ENCODE results near the gene PDE6B. TPM values are rescaled to one million over a fixed set of nuclear protein-coding genes. Genes with fewer than 3 reads are reported as not detected.

PDE6B gene
- total and polyA plus RNA-seq, 2 experiments from 2014 or later, result 3.4 to 5.0 TPM

DNA sequence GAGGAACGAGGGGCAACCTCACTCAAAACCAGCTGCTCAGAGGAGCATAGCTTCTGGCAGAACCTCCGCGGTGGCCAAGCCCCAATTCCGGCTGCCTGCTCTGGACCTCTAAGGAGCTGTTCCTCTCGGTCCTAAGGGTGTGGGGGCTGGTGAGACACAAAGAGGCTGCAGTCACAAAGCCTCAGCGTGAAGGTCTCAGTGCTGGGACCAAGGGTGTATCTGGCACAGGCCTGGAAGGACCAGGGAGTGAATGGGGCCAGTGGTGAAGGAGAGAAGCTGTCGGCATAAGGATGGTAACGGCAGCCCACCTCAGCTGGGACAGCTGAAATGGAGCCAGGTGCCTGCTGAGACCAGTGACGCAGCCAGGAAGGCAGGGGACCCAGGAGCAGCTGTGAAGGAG lies 5.3 kb downstream of the PDE6B start:
- TF ChIP-seq EZH2 (IDR thresholded peaks at IDR 0.05; ENCODE audit: low read depth, unreplicated experiment) (no peak), JUNB (IDR thresholded peaks at IDR 0.05; ENCODE audit: unreplicated experiment) (no peak), NANOG (IDR thresholded peaks at IDR 0.05; ENCODE audit: borderline replicate concordance) (no peak), ZNF331 (CRISPR knock-in tag; IDR thresholded peaks at IDR 0.05; ENCODE audit: low read depth) (no peak), POLR2AphosphoS5 (IDR thresholded peaks at IDR 0.05; ENCODE audit: low read depth) (no peak), CREB1 (CRISPR knock-in tag; IDR thresholded peaks at IDR 0.05; ENCODE audit: low read depth) (no peak), ZNF114 (CRISPR knock-in tag; IDR thresholded peaks at IDR 0.05) (no peak), STAT1 (IDR thresholded peaks at IDR 0.05; ENCODE audit: unreplicated experiment) (no peak), EZH2phosphoT487 (IDR thresholded peaks at IDR 0.05; ENCODE audit: unreplicated experiment) (no peak)
- TF ChIP-seq, protein P1, sequence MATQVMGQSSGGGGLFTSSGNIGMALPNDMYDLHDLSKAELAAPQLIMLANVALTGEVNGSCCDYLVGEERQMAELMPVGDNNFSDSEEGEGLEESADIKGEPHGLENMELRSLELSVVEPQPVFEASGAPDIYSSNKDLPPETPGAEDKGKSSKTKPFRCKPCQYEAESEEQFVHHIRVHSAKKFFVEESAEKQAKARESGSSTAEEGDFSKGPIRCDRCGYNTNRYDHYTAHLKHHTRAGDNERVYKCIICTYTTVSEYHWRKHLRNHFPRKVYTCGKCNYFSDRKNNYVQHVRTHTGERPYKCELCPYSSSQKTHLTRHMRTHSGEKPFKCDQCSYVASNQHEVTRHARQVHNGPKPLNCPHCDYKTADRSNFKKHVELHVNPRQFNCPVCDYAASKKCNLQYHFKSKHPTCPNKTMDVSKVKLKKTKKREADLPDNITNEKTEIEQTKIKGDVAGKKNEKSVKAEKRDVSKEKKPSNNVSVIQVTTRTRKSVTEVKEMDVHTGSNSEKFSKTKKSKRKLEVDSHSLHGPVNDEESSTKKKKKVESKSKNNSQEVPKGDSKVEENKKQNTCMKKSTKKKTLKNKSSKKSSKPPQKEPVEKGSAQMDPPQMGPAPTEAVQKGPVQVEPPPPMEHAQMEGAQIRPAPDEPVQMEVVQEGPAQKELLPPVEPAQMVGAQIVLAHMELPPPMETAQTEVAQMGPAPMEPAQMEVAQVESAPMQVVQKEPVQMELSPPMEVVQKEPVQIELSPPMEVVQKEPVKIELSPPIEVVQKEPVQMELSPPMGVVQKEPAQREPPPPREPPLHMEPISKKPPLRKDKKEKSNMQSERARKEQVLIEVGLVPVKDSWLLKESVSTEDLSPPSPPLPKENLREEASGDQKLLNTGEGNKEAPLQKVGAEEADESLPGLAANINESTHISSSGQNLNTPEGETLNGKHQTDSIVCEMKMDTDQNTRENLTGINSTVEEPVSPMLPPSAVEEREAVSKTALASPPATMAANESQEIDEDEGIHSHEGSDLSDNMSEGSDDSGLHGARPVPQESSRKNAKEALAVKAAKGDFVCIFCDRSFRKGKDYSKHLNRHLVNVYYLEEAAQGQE (IDR thresholded peaks at IDR 0.05; ENCODE audit: unreplicated experiment), result no peak
- TF ChIP-seq, protein P2, sequence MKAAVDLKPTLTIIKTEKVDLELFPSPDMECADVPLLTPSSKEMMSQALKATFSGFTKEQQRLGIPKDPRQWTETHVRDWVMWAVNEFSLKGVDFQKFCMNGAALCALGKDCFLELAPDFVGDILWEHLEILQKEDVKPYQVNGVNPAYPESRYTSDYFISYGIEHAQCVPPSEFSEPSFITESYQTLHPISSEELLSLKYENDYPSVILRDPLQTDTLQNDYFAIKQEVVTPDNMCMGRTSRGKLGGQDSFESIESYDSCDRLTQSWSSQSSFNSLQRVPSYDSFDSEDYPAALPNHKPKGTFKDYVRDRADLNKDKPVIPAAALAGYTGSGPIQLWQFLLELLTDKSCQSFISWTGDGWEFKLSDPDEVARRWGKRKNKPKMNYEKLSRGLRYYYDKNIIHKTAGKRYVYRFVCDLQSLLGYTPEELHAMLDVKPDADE (IDR thresholded peaks at IDR 0.05), result no peak
- TF ChIP-seq, protein P3, sequence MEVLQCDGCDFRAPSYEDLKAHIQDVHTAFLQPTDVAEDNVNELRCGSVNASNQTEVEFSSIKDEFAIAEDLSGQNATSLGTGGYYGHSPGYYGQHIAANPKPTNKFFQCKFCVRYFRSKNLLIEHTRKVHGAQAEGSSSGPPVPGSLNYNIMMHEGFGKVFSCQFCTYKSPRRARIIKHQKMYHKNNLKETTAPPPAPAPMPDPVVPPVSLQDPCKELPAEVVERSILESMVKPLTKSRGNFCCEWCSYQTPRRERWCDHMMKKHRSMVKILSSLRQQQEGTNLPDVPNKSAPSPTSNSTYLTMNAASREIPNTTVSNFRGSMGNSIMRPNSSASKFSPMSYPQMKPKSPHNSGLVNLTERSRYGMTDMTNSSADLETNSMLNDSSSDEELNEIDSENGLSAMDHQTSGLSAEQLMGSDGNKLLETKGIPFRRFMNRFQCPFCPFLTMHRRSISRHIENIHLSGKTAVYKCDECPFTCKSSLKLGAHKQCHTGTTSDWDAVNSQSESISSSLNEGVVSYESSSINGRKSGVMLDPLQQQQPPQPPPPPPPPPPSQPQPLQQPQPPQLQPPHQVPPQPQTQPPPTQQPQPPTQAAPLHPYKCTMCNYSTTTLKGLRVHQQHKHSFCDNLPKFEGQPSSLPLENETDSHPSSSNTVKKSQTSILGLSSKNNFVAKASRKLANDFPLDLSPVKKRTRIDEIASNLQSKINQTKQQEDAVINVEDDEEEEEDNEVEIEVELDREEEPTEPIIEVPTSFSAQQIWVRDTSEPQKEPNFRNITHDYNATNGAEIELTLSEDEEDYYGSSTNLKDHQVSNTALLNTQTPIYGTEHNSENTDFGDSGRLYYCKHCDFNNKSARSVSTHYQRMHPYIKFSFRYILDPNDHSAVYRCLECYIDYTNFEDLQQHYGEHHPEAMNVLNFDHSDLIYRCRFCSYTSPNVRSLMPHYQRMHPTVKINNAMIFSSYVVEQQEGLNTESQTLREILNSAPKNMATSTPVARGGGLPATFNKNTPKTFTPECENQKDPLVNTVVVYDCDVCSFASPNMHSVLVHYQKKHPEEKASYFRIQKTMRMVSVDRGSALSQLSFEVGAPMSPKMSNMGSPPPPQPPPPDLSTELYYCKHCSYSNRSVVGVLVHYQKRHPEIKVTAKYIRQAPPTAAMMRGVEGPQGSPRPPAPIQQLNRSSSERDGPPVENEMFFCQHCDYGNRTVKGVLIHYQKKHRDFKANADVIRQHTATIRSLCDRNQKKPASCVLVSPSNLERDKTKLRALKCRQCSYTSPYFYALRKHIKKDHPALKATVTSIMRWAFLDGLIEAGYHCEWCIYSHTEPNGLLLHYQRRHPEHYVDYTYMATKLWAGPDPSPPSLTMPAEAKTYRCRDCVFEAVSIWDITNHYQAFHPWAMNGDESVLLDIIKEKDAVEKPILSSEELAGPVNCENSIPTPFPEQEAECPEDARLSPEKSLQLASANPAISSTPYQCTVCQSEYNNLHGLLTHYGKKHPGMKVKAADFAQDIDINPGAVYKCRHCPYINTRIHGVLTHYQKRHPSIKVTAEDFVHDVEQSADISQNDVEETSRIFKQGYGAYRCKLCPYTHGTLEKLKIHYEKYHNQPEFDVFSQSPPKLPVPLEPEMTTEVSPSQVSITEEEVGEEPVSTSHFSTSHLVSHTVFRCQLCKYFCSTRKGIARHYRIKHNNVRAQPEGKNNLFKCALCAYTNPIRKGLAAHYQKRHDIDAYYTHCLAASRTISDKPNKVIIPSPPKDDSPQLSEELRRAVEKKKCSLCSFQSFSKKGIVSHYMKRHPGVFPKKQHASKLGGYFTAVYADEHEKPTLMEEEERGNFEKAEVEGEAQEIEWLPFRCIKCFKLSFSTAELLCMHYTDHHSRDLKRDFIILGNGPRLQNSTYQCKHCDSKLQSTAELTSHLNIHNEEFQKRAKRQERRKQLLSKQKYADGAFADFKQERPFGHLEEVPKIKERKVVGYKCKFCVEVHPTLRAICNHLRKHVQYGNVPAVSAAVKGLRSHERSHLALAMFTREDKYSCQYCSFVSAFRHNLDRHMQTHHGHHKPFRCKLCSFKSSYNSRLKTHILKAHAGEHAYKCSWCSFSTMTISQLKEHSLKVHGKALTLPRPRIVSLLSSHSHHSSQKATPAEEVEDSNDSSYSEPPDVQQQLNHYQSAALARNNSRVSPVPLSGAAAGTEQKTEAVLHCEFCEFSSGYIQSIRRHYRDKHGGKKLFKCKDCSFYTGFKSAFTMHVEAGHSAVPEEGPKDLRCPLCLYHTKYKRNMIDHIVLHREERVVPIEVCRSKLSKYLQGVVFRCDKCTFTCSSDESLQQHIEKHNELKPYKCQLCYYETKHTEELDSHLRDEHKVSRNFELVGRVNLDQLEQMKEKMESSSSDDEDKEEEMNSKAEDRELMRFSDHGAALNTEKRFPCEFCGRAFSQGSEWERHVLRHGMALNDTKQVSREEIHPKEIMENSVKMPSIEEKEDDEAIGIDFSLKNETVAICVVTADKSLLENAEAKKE (CRISPR knock-in tag; IDR thresholded peaks at IDR 0.05), result no peak
- TF ChIP-seq, protein P4, sequence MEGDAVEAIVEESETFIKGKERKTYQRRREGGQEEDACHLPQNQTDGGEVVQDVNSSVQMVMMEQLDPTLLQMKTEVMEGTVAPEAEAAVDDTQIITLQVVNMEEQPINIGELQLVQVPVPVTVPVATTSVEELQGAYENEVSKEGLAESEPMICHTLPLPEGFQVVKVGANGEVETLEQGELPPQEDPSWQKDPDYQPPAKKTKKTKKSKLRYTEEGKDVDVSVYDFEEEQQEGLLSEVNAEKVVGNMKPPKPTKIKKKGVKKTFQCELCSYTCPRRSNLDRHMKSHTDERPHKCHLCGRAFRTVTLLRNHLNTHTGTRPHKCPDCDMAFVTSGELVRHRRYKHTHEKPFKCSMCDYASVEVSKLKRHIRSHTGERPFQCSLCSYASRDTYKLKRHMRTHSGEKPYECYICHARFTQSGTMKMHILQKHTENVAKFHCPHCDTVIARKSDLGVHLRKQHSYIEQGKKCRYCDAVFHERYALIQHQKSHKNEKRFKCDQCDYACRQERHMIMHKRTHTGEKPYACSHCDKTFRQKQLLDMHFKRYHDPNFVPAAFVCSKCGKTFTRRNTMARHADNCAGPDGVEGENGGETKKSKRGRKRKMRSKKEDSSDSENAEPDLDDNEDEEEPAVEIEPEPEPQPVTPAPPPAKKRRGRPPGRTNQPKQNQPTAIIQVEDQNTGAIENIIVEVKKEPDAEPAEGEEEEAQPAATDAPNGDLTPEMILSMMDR (conservative IDR thresholded peaks at IDR 0.05; ENCODE audit: low read depth in 2 of 2), result no peak
- H3K79me2 ChIP-seq (replicated peaks; ENCODE audit: insufficient read depth), result no peaks in the 10 kb centered on the region
- no peaks in the 10 kb centered on the region for H3F3A ChIP-seq (replicated peaks; ENCODE audit: low read depth)
- no peak for ATAC-seq
- H3K4me1 ChIP-seq (ENCODE audit: insufficient read depth), result no peaks in the 10 kb centered on the region
- Mint-ChIP-seq H3K36me3 (ENCODE audit: low read depth) (peaks cover 8% of the 10 kb centered on the region; the same call in 1 of the 3 replicates), H3K9me3 (peaks cover 21% of the 10 kb centered on the region), H3K27ac (no peak overlapping the region), H3K4me1 (no peaks in the 10 kb centered on the region; the same call in 2 of the 3 replicates), H3K27me3 (ENCODE audit: insufficient read depth, low read depth, poor library complexity) (peaks cover 24% of the 10 kb centered on the region), H3K4me3 (no peak overlapping the region)
- H3K27me3 ChIP-seq (ENCODE audit: insufficient read depth), result no peaks in the 10 kb centered on the region
- H3K9me2 ChIP-seq (ENCODE audit: insufficient read depth), result no peaks in the 10 kb centered on the region
- no peak overlapping the region for H3K27ac ChIP-seq (ENCODE audit: low read depth)
- no peaks in the 10 kb centered on the region for H4K20me1 ChIP-seq (replicated peaks; ENCODE audit: insufficient read depth)
- no peaks in the 10 kb centered on the region for H3K36me3 ChIP-seq (ENCODE audit: insufficient read depth)
- H3K4me2 ChIP-seq, result no peak overlapping the region
- DNase-seq (ENCODE audit: low spot score), result no peak
- H3K4me3 ChIP-seq, result no peak overlapping the region
- no peak overlapping the region for H2AFZ ChIP-seq

Measured in GM23338 (cell line).